ENCODE results near the gene DPH7.

DNA sequence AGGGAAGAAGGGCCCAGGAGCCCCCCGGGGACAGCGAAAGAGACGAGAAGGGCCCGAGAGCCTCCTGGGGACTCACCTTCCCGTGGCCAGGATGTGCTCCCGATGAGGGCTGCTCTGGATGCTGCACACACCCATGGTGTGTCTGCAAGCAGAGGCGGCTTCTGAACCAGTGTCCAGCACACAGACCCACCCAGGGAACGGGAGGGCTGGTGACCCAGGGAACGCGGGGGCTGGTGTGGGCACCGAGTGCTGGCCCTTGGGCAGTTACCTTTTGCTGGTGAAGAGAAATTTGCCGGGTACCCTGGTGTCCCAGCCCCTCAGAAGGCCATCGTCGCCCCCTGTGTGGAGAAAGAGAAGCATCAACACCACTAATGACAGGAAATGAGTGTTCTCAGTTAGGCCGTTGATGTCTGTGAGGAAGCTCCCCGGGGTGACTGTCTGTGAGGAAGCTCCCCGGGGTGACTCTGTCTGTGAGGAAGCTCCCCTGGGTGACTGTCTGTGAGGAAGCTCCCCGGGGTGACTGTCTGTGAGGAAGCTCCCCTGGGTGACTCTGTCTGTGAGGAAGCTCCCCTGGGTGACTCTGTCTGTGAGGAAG, 13.8 kb downstream of the DPH7 start:
- TF ChIP-seq, protein P1, sequence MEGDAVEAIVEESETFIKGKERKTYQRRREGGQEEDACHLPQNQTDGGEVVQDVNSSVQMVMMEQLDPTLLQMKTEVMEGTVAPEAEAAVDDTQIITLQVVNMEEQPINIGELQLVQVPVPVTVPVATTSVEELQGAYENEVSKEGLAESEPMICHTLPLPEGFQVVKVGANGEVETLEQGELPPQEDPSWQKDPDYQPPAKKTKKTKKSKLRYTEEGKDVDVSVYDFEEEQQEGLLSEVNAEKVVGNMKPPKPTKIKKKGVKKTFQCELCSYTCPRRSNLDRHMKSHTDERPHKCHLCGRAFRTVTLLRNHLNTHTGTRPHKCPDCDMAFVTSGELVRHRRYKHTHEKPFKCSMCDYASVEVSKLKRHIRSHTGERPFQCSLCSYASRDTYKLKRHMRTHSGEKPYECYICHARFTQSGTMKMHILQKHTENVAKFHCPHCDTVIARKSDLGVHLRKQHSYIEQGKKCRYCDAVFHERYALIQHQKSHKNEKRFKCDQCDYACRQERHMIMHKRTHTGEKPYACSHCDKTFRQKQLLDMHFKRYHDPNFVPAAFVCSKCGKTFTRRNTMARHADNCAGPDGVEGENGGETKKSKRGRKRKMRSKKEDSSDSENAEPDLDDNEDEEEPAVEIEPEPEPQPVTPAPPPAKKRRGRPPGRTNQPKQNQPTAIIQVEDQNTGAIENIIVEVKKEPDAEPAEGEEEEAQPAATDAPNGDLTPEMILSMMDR (IDR thresholded peaks at IDR 0.05; ENCODE audit: low read depth, low read length): no peak
- TF ChIP-seq EZH2phosphoT487 (IDR thresholded peaks at IDR 0.05; ENCODE audit: low read depth): no peak
